Measurements from ENCODE around the gene TRPM7.
A peak's percentile ranks its signal among the peaks of the same experiment; 100 is the strongest.
"Not testable (repeated sequence)": the region's sequence is repeated elsewhere in the genome, so short reads cannot be mapped to it uniquely, and the experiment has no call there.

The TRPM7 gene

DNA sequence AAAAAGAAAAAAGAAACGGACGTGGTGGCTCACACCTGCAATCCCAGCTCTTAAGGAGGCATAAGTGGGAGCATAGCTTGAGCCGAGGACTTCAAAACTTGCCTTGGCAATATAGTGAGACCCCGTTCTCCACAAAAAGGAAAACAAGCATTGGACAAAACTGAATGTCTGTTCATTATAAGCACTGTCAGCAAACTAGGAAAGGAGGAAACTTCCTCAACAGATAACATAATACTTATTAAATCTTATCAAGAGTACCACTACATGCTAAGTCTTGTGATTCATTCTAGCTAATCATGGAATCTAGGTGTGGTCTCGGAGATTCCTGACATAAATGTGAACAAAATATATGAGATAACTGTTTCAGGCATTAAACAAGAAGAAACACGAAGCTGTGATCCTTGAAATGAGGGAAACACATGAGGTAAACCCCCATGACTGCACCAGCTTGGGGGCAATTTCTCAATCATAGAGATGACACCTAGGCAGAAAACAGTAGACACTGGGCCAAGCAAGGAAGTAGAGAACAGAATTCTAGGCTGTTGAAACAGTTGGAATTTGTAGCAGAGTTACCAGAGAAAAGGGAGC lies 33.3 kb downstream of the TRPM7 start:
- no peak for DNase-seq

DNA sequence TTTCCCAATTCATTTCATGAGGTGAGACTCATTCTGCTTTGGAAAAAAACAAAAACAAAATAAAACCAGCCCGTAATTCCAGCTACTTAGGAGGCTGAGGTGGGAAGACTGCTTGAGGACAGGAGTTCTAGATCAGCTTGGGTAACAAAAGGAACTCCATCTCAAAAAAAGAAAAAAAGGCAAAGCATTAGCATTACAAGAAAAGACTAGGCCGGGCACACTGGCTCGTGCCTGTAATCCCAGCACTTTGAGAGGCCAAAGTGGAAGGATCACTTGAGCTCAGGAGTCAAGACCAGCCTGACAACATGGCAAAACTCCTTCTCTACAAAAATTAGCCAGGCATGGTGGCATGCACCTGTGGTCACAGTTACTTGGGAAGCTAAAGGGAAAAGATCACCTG lies 33.9 kb downstream of the TRPM7 start:
- DNase-seq = no peak

DNA sequence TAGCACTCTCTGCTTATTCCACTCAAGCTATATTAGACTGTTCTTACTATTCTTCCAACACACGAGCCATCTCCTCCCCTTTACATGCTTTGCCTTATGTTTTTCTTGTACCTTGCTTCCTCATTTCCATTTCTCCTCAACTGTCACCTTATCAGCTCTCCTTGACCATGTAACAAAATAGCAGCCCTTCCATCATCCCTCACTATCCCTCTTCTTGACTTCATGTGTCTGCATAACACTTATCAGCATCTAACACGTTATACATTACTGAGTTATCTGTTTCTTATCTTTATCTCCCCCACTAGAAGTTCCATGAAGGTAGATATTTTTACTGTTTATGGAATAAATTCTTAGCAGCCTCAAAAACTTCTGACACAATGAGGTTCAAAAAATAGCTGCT lies 45.3 kb downstream of the TRPM7 start:
- DNase-seq = no peak

DNA sequence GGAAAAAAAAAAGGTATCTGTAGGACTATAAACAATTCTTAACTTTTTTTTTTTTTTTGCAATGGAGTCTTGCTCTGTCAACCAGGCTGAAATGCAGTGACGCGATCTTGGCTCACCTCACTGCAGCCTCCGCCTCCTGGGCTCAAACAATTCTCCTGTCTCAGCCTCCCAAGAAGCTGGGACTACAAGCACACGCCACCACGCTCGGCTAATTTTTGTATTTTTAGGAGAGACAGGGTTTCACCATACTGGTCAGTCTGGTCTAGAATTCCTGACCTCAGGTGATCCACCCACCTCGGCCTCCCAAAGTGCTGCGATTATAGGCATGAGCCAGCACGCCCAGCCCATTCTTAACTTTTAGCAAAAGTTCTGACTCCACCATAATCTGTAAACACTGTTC lies 50.5 kb downstream of the TRPM7 start:
- no peak for DNase-seq

DNA sequence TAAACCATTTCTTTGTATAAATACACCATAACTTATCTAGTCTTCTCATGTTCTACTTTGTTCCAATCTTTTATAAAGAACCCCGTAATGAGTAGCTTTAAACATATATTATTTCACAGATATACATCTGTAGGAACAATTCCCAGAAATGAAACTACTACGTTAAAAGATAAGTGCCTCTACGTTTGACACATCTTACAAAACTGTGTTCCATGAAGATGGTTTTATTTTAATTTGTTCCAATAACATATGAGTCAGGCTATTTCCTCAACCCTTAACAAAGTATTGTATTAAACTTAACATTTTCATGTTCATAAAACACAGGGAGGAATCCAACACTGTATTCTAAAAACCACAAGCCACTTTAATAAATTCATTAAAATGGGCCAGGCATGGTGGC lies 52.9 kb downstream of the TRPM7 start:
- no peak for DNase-seq

DNA sequence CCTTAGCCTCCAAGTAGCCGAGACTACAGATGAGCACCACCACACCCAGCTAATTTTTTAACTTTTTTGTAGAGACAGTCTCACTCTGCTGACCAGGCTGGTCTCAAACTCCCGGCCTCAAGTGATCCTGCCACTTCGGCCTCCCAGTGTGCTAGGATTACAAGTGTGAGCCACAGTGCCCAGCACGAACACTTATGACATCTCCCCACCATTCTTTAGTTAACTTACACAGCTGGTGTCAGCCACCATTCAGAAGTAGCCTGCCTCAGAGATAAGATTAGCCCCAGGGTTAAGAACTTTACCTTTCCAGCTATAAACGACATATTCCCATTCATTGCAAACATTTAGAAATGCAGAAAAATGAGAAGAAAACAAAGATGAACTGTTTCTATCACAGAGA lies 58.2 kb downstream of the TRPM7 start:
- DNase-seq = no peak

DNA sequence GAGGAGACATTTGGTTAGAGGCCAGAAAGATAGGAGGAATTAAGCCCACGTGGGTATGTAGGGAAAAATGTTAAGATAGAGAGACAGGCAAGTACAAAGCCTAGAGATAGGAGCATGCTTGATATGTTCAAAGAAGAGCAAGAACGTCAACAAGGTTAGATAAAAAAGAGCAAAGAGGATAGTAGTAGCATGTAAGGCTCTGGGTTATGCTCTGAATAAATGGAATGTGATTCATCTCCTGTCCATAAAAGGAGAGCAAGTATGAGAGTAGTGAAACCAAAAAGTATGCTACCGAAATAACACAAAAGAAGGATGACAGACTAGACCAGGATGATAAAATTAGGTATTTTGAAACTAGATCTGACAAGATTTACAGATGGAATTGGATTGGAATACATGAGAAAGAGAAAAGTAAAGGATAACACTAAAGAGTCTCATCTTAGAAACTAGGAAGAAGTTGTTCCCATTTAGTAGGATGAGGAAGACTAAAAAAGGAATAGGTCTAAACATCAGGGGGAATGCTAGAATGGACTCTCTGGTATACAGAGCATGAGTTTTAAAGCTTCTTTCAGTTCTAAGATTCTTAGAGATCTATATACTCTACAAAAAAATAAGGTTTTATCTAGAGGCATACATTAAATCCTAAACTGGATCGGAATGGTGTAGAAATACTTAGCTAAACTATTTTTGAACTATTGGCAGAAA lies 59.1 kb downstream of the TRPM7 start:
- DNase-seq = no peak

DNA sequence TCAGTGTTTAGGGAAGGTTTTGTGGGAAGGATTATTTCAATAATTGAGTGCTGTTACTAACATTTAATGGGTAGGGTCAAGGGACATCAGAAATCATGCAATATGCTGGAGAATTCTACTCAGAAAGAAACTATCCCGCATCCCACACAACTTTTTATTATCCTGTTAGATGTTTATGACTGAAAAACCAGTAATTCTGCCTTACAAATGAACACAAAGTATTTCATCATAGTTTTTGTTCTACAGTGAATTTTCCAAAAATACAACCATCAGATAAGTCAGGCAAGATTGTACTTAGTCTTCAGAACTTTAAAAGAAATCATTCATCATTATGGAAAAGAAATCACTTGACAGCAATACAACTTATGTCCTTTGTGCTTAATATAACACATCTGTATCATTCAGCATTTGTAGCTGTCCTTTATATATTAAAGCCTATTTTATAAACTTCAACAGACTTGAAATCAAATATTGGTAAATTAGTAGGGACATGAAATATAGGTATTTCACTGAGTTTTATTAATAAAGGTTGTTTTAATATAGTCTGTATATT lies 61.9 kb downstream of the TRPM7 start:
- DNase-seq = no peak

DNA sequence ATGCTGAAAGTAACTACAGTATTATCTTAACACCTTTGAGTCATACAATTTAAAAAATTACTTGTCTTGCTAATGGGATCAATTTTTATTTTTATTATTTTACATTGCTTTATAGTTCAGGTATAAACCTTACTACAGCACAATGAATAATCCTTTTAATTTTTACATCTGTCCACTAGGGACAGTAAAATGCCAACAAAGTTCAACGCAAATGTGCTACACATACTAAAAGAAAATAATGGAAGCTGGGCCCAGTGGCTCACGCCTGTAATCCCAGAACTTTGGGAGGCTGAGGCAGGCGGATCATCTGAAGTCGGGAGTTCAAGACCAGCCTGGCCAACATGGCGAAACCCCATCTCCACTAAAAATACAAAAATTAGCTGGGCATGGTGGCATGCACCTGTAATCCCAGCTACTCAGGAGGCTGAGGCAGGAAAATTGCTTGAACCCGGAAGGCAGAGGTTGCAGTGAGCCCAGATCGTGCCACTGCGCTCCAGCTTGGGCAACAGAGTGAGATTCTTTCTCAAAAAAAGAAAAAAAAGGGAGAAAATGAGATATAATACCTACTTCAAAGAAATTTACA lies 64.1 kb downstream of the TRPM7 start:
- peak in 1 of 2 donors; percentile 1 for DNase-seq

DNA sequence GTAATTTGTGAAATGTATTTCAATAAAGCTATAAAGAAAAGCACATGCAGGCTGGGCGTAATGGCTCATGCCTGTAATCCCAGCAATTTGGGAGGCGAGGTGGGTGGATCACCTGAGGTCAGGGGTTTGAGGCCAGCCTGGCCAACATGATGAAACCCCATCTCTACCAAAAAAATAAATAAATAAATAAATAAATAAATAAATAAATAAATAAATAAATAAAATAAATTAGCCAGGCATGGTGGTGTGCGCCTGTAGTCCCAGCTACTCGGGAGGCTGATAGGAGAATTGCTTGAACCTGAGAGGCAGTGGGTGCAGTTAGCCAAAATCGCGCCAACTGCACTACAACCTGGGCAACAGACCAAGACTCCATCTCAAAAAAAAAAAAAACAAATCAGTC lies 69.6 kb downstream of the TRPM7 start:
- DNase-seq = not testable (repeated sequence)

DNA sequence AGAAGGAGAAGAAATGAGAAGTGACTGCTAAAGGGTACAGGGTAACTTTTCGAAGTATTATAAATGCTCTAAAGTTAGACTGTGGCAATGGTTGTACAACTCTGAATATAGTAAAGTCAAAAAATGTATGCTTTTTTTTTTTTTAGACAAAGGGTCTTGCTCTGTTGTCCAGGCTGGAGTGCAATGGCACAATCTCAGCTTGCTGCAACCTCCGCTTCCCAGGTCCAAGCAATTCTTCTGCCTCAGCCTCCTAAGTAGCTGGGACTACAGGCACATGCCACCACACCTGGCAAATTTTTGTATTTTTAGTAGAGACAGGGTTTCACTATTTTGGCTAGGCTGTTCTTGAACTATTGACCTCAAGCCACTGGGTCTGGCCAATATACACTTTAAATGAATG lies 70.0 kb downstream of the TRPM7 start:
- DNase-seq = not testable (repeated sequence)

DNA sequence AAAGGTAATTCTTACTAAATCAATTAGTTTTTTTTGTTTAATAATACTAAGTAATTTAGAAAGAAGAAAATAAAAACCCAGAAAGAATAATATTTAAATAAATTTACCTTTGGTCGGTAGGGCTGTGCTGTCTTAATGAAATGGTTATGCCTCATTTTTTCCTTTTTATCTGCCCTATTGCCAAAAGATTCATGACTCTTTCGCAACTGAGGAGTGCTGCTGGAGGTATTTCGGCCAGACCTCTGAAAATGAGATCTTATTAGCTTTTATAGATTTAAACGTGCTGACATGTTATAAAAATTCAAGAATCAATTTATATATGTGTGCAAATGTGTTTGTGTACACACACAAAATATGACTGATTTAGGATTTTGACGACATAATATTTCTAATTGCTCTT lies 73.0 kb downstream of the TRPM7 start:
- DNase-seq = no peak

DNA sequence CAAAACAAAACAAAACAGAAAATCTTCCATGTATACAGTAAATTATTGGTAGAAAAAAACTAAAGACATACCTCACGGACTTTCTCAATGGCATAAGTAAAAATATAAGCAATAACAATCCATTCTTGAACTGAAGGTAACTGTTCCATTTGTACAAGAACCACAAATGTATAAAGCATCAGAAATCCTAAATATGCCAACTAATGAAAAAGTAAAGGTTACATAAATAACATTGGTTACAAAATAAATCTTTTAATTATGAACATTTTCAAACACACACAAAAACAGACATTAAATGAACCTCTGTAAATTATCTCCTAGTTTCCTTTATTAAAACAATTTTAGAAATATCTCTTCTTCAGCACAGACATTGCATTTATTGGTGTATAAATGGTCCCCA lies 79.5 kb downstream of the TRPM7 start:
- DNase-seq = no peak

DNA sequence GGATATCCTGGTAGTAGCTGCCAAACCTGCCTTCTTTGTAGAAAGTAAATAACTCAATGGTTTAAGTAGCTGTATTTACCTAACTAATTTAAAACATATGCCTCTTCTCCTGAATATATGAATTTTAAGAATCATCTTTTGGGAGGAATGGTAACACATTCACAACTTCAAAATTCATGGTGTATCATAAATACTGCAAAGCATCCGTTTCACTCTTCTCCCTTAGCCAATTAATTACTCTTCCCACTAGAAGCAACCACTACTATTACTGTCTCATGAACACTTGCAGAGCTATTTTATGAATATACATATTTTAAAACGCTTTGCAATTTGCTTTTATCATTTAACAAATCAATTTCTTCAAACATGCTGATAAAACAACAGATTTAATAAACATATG lies 81.1 kb downstream of the TRPM7 start:
- no peak for DNase-seq

DNA sequence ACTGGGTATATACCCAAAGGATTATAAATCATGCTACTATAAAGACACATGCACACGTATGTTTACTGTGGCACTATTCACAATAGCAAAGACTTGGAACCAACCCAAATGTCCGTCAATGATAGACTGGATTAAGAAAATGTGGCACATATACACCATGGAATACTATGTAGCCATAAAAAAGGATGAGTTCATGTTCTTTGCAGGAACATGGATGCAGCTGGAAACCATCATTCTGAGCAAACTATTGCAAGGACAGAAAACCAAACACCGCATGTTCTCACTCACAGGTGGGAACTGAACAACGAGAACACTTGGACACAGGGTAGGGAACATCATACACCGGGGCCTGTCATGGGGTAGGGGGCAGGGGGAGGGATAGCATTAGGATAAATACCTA lies 84.6 kb downstream of the TRPM7 start:
- DNase-seq = not testable (repeated sequence)

DNA sequence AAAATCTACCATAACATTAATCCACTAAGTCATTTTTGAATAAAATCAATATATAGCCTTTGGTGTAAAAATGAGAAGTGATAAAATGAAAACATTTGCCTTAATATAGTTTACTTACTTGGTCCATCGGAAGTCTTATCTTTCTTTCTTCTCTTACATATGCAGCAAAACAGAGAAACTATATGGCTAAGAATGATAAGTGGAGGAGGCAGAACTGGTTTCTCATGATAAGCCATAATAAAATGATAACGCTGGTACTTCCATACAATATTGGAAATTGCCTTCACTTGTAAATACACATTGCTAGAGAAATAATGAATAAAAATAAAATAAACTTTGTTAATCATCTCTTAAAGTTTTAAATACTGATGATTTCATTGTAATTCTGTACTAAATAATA lies 92.3 kb downstream of the TRPM7 start:
- DNase-seq = no peak

DNA sequence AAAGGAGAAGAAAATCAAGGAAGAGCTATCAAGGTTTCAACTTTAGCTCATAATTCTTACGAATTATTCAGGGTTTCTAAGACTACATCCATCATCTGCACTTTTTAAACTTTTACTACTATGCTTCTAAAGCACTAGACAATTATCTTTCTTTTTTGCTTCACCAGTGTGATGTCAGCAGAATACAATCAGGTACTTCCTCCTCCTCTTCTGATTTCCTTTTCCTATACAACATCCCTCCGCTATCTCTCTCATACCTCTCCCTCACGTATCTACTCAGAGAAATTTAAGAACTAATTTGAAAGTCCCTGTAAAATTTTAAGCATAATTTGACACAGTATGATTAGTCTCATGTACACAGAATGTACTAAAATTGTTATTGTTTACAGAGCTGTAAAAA lies 92.8 kb downstream of the TRPM7 start:
- no peak for DNase-seq

DNA sequence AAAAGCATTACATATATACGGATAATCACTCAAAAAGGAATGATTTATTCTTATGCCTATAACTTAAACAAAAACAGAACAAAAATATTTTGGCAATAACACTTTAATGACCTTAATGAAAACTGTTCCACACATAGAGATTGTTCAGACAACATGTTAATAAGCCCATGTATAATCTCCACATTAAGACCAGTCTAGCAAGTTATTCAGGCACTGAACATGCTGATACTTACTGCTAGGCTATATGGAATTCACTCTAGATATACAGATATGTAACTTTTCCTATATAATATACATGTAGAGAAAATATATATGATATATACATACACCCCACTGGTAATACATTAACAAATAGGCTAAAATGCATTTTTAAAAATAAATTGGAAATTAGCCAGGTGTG lies 96.3 kb downstream of the TRPM7 start:
- DNase-seq = no peak

DNA sequence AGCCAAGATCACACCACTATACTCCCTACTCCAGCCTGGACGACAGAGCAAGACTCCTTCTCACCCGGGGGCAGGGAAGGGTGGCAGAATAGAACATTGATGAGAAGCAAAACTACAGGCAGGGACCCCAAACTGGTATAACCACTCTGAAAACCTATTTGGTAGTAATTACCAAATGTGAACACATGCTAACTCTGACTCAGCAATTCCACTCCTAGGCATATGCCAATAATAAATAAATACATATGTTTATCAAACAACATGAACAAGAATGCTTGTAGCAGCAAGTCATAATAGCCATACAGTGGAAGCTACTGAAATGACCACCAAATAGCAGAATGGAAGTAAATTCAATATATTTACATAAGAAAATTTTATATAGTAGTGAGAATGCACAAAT lies 109.1 kb downstream of the TRPM7 start:
- no peak for DNase-seq

DNA sequence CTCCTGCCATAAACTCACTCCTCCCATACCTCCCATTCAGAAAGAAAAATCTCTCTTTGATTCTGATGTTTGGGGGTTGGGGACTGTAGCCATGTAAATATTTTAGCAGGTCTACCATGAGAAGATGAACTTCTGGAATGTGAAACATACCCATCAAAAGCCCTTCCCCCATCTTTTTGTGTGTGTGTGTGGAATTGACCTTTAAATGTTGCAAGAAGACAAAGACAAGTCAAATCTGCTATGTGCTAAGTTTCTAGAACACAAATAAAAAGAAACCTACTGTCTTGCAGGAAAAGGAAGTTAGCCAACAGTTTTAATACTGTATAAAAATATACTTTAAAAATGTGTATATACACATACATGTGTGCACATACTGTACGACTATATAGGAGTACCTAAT lies 110.4 kb downstream of the TRPM7 start:
- no peak for DNase-seq

DNA sequence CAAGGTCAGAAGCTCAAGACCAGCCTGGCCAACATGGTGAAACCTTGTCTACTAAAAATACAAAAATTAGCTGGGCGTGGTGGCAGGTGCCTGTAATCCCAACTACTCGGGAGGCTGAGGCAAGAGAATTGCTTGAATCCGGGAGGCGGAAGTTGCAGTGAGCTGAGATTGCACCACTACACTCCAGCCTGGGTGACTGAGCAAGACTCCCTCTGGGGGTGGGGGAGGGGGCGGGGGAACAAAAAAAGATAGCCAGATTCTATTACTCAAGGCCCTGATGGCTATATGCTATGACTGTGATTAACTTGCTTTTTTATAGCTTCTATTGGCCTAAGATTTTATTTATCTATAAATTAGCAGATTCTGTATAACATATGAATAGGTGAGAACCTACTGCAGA lies 112.8 kb downstream of the TRPM7 start:
- DNase-seq = peak in 1 of 2 donors; percentile 25

DNA sequence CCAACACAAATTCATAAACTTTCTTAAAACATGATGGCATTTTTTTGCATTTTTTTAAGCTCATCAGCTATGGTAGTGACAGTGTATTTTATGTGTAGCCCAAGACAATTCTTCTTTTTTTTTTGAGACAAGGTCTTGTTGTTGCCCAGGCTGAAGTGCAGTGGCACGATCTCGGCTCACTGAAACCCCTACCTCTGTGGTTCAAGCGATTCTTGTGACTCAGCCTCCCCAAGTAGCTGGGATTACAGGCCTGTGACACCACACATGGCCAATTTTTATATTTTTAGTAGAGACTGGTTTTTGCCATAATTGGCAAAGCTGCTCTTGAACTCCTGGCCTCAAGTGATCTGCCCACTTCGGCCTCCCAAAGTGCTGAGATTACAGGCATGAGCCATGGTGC lies 122.8 kb downstream of the TRPM7 start:
- DNase-seq = no peak

DNA sequence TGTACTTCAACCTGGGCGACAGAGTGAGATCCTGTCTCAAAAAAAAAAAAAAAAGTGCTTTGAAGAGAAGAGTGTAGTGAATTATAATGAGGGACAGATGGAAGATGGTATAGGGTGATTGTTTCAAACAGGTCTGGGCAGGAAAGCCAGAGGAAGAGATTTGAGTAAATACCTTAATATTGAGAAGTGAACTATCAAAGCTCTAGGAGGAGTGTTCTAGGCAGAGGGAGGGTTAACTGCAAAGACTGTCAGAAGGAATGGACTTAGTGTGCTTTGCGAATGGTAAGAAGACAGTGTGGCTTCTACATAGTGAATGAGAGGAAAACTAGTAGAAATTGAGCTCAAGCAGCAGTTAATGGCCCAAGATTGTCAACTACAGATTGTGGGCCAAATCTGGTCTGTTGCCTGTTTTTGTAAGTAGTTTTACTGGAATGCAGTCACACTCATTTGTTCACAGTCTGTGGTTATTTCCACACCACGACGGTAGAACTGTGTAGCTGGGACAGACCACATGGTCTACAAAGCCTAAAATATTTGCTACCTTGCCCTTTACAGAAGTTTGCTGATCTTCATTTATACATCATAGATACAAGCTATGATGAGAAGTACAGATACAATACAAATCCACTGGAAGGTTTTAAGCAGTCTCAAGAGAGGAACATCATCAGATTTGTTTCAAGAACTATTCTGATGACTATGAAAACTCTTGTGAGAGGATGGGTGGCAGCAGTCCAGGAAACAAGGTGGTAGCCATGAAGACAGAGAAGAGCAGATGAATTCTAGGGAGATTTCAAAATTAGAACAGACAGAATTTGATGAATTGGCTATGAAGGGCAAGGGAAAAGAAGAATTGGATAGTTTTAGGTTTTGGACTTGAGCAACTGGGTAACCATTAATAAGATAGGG lies 123.6 kb downstream of the TRPM7 start:
- DNase-seq = no peak
